Measurements from ENCODE around the gene SUGCT.
A peak's percentile ranks its signal among the peaks of the same experiment; 100 is the strongest.
"Not testable (repeated sequence)": the region's sequence is repeated elsewhere in the genome, so short reads cannot be mapped to it uniquely, and the experiment has no call there.

Gene SUGCT

DNA sequence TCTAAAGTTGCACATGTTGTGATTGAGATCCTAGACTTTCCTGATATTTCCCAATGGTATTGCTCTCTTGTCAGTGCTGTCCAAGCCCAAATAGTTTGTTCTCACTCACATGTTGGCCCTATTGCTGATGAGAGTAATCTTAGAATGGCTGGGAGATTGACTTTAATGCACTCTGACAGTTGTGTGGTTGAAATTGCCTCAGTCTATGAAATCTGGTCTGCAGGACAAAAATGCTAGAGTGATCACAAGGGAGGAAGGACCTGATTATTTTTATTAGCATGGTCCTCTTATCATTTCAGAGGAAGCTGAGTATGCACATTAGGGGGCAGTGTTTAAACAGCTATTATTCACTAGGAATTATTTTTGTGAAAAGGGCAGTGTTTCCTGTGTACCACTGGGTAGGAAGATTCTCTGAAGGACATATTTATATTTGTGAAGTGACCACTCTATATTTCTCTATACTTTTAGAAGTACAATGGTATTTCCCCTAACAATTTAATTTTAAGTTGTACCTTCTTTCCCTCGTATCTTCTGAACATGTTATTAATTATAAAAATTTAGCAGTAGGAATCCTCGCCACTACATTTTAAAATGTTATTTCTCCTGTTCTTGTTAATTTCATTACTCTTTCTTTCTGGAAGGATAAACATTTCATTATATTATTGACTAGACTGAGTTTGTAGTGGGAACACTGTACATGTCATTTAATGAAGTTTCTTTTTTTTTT, 64.4 kb downstream of the SUGCT start:
- no peak overlapping the region for H3K4me3 ChIP-seq (ENCODE audit: extremely low read depth, insufficient read depth, low read length, poor library complexity, severe bottlenecking)
- WGBS, 2 experiments (ENCODE audit: insufficient coverage in 2 of 2) = no CpG with 5 or more reads among the region's 2 CpGs
- H3K9me3 ChIP-seq (ENCODE audit: control insufficient read depth, low read length) = no peaks in the 10 kb centered on the region
- H3K36me3 ChIP-seq (ENCODE audit: control insufficient read depth, insufficient read depth, low read length) = no peaks in the 10 kb centered on the region
- peaks cover 7% of the 10 kb centered on the region for H3K4me1 ChIP-seq (ENCODE audit: control insufficient read depth, insufficient read depth, low read length, poor library complexity, severe bottlenecking)
- H3K27ac ChIP-seq (ENCODE audit: low read depth, low read length, severe bottlenecking) = no peak overlapping the region

DNA sequence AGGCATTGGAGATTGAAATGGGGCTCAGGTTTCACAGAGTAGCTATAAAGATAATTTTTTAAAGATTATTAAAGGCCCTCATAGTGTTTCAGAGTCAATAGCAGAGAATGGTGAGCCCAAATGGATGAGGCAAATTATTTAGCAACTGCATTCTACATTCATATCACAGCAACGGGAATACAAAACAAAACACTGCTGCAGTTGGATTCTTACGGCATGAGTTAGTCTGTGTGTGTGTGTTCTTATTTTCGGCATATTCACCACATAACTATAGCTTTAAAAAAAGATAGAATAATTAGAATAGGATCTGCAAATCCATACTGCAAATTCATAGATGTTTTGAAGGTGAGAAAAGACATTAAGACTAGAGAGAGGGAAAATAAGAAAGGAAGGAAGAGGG, 66.0 kb downstream of the SUGCT start:
- Histone ChIP-seq H3K4me3 (ENCODE audit: extremely low read depth, insufficient read depth, low read length, poor library complexity, severe bottlenecking) (no peak overlapping the region), H3K9me3 (ENCODE audit: control insufficient read depth, low read length) (no peaks in the 10 kb centered on the region), H3K27ac (ENCODE audit: low read depth, low read length, severe bottlenecking) (no peak overlapping the region), H3K36me3 (ENCODE audit: control insufficient read depth, insufficient read depth, low read length) (no peaks in the 10 kb centered on the region), H3K4me1 (ENCODE audit: control insufficient read depth, insufficient read depth, low read length, poor library complexity, severe bottlenecking) (peaks cover 7% of the 10 kb centered on the region)
- WGBS, 2 experiments (ENCODE audit: insufficient coverage in 2 of 2) = no CpG with 5 or more reads among the region's 3 CpGs

DNA sequence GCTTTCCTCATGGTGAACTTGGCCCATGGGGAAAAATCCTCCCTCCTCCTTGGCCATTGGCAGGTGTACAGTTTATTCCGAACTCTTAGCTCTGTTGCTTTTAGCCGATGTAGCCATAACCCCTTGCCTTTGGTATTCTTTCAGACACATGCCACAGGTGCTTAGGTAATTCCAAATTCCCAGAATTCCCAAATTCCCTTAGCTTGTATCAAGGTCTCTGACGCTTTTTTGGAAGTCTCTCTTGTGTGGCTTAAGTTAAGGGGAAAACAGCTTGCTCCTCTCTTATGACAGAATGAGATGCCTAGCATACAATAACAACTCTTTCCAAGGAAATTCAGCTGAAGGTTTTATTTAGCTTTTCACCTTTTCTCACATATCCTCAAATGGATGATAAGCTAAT, 68.0 kb downstream of the SUGCT start:
- H3K4me1 ChIP-seq (ENCODE audit: control insufficient read depth, insufficient read depth, low read length, poor library complexity, severe bottlenecking) = peaks cover 7% of the 10 kb centered on the region
- no peak overlapping the region for H3K4me3 ChIP-seq (ENCODE audit: extremely low read depth, insufficient read depth, low read length, poor library complexity, severe bottlenecking)
- no peak overlapping the region for H3K27ac ChIP-seq (ENCODE audit: low read depth, low read length, severe bottlenecking)
- 86 to 100% methylated on average over 1 to 3 of the region's 3 CpGs for WGBS, 2 experiments (ENCODE audit: insufficient coverage in 2 of 2)
- no peaks in the 10 kb centered on the region for H3K9me3 ChIP-seq (ENCODE audit: control insufficient read depth, low read length)
- H3K36me3 ChIP-seq (ENCODE audit: control insufficient read depth, insufficient read depth, low read length) = no peaks in the 10 kb centered on the region

DNA sequence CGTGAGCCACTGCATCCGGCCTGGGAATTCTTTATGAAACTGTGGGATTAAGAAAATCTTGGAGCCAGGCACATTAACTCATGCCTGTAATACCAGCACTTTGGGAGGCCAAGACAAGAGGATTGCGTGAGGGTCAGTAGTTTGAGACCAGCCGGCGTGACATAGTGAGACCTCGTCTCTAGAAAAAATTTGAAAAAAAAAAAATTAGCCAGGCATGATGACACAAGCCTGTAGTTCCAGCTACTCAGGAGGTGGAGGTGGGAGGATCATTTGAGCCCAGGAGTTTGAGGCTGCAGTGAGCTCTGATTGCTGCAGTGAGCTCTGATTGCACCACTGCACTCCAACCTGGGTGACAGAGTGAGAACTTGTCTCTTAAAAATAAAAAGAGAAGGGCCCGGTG, 69.8 kb downstream of the SUGCT start:
- H3K4me1 ChIP-seq (ENCODE audit: control insufficient read depth, insufficient read depth, low read length, poor library complexity, severe bottlenecking) = peaks cover 7% of the 10 kb centered on the region
- no peak overlapping the region for H3K27ac ChIP-seq (ENCODE audit: low read depth, low read length, severe bottlenecking)
- H3K9me3 ChIP-seq (ENCODE audit: control insufficient read depth, low read length) = no peaks in the 10 kb centered on the region
- 96 to 97% methylated on average over 6 of the region's 7 CpGs for WGBS, 2 experiments (ENCODE audit: insufficient coverage in 2 of 2)
- no peaks in the 10 kb centered on the region for H3K36me3 ChIP-seq (ENCODE audit: control insufficient read depth, insufficient read depth, low read length)
- no peak overlapping the region for H3K4me3 ChIP-seq (ENCODE audit: extremely low read depth, insufficient read depth, low read length, poor library complexity, severe bottlenecking)

DNA sequence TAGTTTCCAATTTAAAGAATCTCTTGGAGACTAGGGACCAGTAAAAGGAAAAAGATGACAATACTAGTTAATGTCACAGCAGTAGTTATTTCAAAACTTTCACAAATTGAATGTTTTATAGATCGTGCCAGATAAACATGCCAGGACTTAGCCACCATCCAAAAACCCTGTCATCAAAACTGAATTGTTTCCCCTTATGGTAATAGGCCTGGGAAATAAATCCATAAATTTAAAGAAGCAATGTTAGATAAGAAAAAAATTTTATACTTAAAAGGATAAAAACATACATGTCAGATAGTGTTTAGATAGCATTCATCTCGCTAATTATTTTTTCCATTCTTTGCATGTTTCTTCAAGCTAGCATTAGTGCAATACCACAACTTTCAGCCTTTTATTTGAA, 71.2 kb downstream of the SUGCT start:
- Histone ChIP-seq H3K36me3 (ENCODE audit: control insufficient read depth, insufficient read depth, low read length) (no peaks in the 10 kb centered on the region), H3K27ac (ENCODE audit: low read depth, low read length, severe bottlenecking) (no peak overlapping the region), H3K4me1 (ENCODE audit: control insufficient read depth, insufficient read depth, low read length, poor library complexity, severe bottlenecking) (no peaks in the 10 kb centered on the region), H3K9me3 (ENCODE audit: control insufficient read depth, low read length) (no peaks in the 10 kb centered on the region), H3K4me3 (ENCODE audit: extremely low read depth, insufficient read depth, low read length, poor library complexity, severe bottlenecking) (no peak overlapping the region)
- no CpG with 5 or more reads among the region's 2 CpGs for WGBS, 2 experiments (ENCODE audit: insufficient coverage in 2 of 2)

DNA sequence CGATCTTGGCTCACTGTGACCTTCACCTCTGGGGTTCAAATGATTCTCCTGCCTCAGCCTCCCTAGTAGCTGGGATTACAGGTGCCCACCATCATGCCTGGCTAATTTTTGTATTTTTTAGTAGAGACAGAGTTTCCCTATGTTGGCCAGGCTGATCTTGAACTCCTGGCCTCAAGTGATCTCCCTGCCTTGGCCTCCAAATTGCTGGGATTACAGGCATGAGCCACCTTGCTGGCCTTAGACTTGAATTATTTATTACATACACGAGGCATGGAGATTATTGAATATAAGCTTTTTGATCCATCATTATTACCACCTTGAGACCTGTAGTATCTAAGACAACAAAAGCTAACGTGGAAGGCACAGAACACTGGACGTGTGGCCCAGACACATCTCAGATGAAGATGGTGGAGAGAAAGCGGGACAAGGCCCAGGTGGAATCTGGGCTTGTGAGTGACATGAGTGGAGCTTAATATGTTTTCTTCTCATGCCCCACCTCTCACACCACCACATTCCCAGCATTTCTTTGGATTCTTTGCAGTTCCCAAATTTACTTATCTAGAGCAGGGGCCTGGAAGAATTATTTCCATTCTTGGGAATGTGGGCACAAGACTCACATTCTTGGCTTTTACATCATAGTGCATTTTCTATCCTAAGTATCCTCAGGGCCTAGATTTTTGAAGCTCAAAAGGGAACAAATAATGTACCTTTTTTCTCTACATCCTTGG, 76.6 kb downstream of the SUGCT start:
- Histone ChIP-seq H3K36me3 (ENCODE audit: control insufficient read depth, insufficient read depth, low read length) (no peaks in the 10 kb centered on the region), H3K4me3 (ENCODE audit: extremely low read depth, insufficient read depth, low read length, poor library complexity, severe bottlenecking) (no peak overlapping the region), H3K9me3 (ENCODE audit: control insufficient read depth, low read length) (no peaks in the 10 kb centered on the region), H3K4me1 (ENCODE audit: control insufficient read depth, insufficient read depth, low read length, poor library complexity, severe bottlenecking) (peaks cover 13% of the 10 kb centered on the region), H3K27ac (ENCODE audit: low read depth, low read length, severe bottlenecking) (peak overlapping the region; percentile 72)
- 75 to 94% methylated on average over 1 to 2 of the region's 5 CpGs for WGBS, 2 experiments (ENCODE audit: insufficient coverage in 2 of 2)

DNA sequence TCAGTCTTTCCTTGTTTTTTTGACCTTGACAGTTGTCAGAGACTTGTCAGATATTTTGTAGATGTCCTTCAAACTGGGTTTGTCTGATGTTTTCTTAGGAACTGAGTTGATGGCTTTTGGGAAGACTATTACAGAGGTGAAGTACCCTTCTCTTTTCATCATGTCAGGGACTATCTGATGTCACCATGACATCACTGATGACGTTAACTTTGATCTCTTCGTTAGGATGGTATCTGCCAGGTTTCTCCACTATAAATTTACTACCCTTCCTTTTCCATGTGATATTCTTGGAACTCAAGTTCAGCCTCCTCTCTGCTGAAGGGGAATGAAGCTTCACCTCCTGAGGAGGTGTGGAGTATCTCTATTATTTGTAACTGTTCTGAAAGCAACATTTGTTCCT, 78.5 kb downstream of the SUGCT start:
- peaks cover 13% of the 10 kb centered on the region for H3K4me1 ChIP-seq (ENCODE audit: control insufficient read depth, insufficient read depth, low read length, poor library complexity, severe bottlenecking)
- no peaks in the 10 kb centered on the region for H3K36me3 ChIP-seq (ENCODE audit: control insufficient read depth, insufficient read depth, low read length)
- H3K9me3 ChIP-seq (ENCODE audit: control insufficient read depth, low read length) = no peaks in the 10 kb centered on the region
- H3K27ac ChIP-seq (ENCODE audit: low read depth, low read length, severe bottlenecking) = no peak overlapping the region
- 92% methylated on average over 2 of the region's 2 CpGs; no CpG with 5 or more reads in 1 of the 2 experiments for WGBS, 2 experiments (ENCODE audit: insufficient coverage in 2 of 2)
- no peak overlapping the region for H3K4me3 ChIP-seq (ENCODE audit: extremely low read depth, insufficient read depth, low read length, poor library complexity, severe bottlenecking)

DNA sequence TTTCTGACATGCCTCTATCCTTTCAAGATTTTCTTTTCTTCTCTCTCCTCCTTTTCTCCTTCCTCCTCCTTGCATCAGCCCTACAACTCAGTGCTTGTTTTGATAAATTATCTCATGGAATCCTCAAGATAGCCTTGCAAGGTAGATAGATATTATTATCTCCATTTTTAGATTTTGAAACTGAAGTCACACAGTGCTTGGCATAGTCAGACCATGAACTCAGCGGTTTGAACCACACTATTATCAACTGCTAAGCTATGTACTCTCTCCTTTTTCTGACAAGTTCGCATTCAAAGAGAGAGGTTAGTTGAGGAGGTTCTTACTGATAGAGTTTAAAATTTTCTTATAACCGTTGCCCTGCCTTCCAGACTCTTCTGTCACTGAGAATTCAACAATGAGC, 79.1 kb downstream of the SUGCT start:
- no CpG with 5 or more reads among the region's 3 CpGs for WGBS, 2 experiments (ENCODE audit: insufficient coverage in 2 of 2)
- H3K4me3 ChIP-seq (ENCODE audit: extremely low read depth, insufficient read depth, low read length, poor library complexity, severe bottlenecking) = no peak overlapping the region
- no peaks in the 10 kb centered on the region for H3K9me3 ChIP-seq (ENCODE audit: control insufficient read depth, low read length)
- H3K27ac ChIP-seq (ENCODE audit: low read depth, low read length, severe bottlenecking) = no peak overlapping the region
- peaks cover 13% of the 10 kb centered on the region for H3K4me1 ChIP-seq (ENCODE audit: control insufficient read depth, insufficient read depth, low read length, poor library complexity, severe bottlenecking)
- no peaks in the 10 kb centered on the region for H3K36me3 ChIP-seq (ENCODE audit: control insufficient read depth, insufficient read depth, low read length)

DNA sequence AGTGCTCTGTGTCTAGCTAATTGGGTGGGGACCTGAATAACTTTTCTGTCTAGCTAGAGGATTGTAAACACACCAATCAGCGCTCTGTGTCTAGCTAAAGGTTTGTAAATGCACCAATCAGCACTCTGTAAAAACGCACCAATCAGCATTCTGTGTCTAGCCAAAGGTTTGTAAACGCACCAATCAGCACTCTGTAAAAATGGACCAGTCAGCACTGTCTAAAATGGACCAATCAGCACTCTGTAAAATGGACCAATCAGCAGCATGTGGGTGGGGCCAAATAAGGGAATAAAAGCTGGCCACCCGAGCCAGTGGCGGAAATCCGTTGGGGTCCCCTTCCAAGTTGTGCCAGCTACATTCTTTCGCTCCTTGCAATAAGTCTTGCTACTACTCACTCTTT, 83.8 kb downstream of the SUGCT start:
- not testable (repeated sequence) for H3K9me3 ChIP-seq (ENCODE audit: control insufficient read depth, low read length); H3K36me3 ChIP-seq (ENCODE audit: control insufficient read depth, insufficient read depth, low read length); H3K4me3 ChIP-seq (ENCODE audit: extremely low read depth, insufficient read depth, low read length, poor library complexity, severe bottlenecking); H3K27ac ChIP-seq (ENCODE audit: low read depth, low read length, severe bottlenecking)
- peaks cover 38% of the 10 kb centered on the region for H3K4me1 ChIP-seq (ENCODE audit: control insufficient read depth, insufficient read depth, low read length, poor library complexity, severe bottlenecking)
- WGBS, 2 experiments (ENCODE audit: insufficient coverage in 2 of 2) = 96 to 98% methylated on average over 7 of the region's 7 CpGs

DNA sequence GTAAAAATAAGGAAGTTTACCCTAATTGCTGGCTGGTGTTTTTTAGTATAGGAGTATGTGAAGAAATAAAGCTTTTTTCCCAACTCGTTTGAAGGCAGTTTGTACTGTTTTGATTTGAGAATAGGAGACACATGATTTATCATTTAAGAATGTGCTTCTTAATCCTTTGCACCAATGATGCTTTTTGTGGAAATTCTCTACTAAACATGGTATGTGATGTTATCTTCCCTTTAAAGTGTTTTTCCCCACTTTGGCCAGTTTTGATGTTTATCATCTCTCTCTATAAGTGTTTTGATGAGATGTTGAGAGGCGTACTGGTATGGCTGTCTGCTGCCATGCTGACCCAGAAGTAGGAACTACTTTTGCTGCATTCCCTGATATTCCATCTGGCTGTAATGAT, 85.1 kb downstream of the SUGCT start:
- WGBS, 2 experiments (ENCODE audit: insufficient coverage in 2 of 2) = 83% methylated on average over 1 of the region's 2 CpGs; no CpG with 5 or more reads in 1 of the 2 experiments

DNA sequence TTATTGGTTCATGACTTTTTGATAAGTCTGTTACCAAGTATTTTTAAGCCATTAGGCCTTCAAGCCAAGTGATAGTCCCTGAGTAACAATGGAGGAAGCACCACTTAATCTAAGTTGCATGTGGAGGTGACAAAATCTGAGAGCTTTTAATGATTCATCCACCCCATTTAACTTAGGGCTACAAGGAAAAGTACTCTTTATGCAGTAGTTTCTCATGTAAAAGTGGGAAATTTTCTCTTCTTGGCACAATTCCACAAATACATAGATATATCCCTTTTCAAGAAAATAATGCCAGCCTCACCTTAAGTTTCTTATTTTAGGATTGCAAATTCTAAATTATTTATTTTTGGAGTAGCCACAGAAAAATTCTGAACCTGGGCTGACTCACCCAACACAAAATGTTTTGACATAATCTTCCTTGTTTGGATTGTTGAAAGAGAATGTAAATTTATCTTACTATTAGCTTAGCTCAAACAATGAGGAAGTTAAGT, 85.7 kb downstream of the SUGCT start:
- H3K4me1 ChIP-seq (ENCODE audit: control insufficient read depth, insufficient read depth, low read length, poor library complexity, severe bottlenecking) = peaks cover 31% of the 10 kb centered on the region
- H3K27ac ChIP-seq (ENCODE audit: low read depth, low read length, severe bottlenecking) = peak overlapping the region; percentile 80
- no peaks in the 10 kb centered on the region for H3K9me3 ChIP-seq (ENCODE audit: control insufficient read depth, low read length)
- no peaks in the 10 kb centered on the region for H3K36me3 ChIP-seq (ENCODE audit: control insufficient read depth, insufficient read depth, low read length)
- H3K4me3 ChIP-seq (ENCODE audit: extremely low read depth, insufficient read depth, low read length, poor library complexity, severe bottlenecking) = no peak overlapping the region

More for the DNA sequence above, 85.1 kb downstream of the SUGCT start:
- Histone ChIP-seq H3K4me3 (ENCODE audit: extremely low read depth, insufficient read depth, low read length, poor library complexity, severe bottlenecking) (no peak overlapping the region), H3K36me3 (ENCODE audit: control insufficient read depth, insufficient read depth, low read length) (no peaks in the 10 kb centered on the region), H3K4me1 (ENCODE audit: control insufficient read depth, insufficient read depth, low read length, poor library complexity, severe bottlenecking) (peaks cover 31% of the 10 kb centered on the region), H3K9me3 (ENCODE audit: control insufficient read depth, low read length) (no peaks in the 10 kb centered on the region), H3K27ac (ENCODE audit: low read depth, low read length, severe bottlenecking) (peak overlapping the region; percentile 80)
